HFF-Myc (cell line): Measurements from ENCODE around the gene FLYWCH1.
A peak's percentile ranks its signal among the peaks of the same experiment; 100 is the strongest.

Experiments
- DNase-seq: peaks from one replicate; pipeline ENCODE4 v3.0.0-alpha.2; 2011; ENCODE audit warnings: low read depth; ENCODE audit errors: extremely low read depth
- H3K4me3 ChIP-seq: replicated peaks from 2 replicates; pipeline ENCODE4 v1.5.1; 2011; ENCODE audit warnings: low read depth, mild to moderate bottlenecking, control low read depth, low read length
- TF ChIP-seq, protein P1 (sequence below): IDR thresholded peaks from 2 replicates; pipeline ENCODE4 v1.5.1; 2012; ENCODE audit warnings: mild to moderate bottlenecking, low read depth, low read length, control low read depth; ENCODE audit errors: missing control alignments

Gene FLYWCH1

DNA sequence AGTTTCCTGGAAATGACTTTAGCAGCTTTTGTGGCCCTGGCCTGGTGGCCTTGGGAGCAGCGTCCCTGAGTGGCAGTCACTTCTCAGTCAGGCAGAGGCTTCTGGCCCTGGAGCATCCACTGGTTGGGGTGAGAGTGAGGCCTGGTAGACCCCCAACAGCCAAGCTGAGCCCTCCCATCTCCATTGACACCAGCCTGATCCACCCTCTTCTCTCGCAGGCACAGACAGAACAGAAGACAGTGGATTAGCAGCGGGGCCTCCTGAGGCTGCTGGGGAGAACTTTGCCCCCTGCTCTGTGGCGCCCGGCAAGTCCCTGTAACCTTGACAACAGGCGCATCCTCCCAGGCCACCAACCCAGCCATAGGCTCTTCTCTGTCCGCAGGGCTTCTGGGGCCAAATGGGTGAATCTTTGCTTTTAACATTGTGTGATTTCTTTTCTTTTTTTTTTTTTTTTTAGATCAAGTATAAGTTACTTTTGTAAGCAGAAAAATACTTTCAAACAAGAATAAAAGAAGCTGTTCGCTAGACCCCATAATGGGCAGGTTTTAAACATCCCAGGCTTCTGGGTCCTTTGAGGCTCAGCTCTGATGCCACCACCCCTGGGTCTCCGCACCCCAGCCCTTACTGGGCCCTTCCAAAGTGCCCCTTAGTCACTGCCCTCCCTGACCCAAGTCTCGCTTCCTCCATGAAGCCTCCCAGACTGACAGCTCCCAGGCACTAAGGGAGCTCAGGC lies 12.7 kb upstream of the FLYWCH1 start:
- TF ChIP-seq, protein P1, sequence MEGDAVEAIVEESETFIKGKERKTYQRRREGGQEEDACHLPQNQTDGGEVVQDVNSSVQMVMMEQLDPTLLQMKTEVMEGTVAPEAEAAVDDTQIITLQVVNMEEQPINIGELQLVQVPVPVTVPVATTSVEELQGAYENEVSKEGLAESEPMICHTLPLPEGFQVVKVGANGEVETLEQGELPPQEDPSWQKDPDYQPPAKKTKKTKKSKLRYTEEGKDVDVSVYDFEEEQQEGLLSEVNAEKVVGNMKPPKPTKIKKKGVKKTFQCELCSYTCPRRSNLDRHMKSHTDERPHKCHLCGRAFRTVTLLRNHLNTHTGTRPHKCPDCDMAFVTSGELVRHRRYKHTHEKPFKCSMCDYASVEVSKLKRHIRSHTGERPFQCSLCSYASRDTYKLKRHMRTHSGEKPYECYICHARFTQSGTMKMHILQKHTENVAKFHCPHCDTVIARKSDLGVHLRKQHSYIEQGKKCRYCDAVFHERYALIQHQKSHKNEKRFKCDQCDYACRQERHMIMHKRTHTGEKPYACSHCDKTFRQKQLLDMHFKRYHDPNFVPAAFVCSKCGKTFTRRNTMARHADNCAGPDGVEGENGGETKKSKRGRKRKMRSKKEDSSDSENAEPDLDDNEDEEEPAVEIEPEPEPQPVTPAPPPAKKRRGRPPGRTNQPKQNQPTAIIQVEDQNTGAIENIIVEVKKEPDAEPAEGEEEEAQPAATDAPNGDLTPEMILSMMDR: no peak
- H3K4me3 ChIP-seq: no peak overlapping the region
- DNase-seq: no peak

DNA sequence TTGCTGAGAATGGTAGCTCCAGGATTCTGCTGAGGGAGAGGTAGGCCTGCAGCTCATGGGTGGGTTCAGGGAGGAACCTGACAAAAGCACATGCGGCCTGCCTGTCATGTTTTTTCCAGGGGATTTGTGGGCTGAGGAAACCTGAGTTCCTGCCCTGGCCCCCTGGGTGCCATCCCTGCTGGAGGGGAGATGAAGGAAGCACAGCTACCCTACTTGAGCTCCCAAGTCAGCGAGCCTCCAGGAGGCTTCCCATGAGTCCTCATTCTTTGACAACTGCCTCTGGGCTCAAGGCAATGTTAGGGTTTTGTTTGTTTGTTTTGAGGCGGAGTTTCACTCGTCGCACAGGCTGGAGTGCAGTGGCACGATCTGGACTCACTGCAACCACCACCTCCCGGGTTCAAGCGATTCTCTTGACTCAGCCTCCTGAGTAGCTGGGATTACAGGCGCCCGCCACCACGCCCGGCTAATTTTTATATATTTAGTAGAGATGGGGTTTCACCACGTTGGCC lies 12.1 kb upstream of the FLYWCH1 start:
- H3K4me3 ChIP-seq: no peak overlapping the region
- TF ChIP-seq, protein P1: no peak

DNA sequence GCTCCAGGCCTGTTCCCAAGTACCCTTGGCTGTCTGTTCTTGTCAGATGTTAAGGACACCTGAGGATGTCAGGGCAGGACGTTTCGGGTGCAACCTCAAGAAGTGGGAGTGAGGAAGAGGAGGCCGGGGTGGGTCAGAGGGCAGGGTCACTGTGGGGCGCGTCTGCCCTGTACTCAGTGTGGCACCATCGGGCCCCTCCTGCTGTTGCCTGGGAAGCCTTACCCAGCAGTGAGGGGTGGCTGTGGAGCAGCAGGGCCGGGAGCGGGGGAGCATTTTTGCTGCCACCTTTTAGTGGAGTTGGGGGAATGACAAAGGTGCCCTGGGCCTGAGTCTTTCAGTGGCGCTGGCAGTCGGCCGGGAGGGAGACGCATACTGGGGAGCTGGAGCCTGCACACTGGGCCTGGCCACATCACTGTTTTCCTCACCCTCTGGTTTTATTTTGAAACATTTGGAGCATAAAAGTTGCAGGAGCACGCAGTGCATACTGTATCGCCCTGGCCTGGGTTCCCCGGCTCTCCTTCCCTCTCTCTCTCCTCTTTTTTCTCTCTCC lies 11.1 kb upstream of the FLYWCH1 start:
- H3K4me3 ChIP-seq: no peak overlapping the region
- DNase-seq: no peak
- TF ChIP-seq, protein P1: no peak

More for the DNA sequence above, 12.1 kb upstream of the FLYWCH1 start:
- no peak for DNase-seq

DNA sequence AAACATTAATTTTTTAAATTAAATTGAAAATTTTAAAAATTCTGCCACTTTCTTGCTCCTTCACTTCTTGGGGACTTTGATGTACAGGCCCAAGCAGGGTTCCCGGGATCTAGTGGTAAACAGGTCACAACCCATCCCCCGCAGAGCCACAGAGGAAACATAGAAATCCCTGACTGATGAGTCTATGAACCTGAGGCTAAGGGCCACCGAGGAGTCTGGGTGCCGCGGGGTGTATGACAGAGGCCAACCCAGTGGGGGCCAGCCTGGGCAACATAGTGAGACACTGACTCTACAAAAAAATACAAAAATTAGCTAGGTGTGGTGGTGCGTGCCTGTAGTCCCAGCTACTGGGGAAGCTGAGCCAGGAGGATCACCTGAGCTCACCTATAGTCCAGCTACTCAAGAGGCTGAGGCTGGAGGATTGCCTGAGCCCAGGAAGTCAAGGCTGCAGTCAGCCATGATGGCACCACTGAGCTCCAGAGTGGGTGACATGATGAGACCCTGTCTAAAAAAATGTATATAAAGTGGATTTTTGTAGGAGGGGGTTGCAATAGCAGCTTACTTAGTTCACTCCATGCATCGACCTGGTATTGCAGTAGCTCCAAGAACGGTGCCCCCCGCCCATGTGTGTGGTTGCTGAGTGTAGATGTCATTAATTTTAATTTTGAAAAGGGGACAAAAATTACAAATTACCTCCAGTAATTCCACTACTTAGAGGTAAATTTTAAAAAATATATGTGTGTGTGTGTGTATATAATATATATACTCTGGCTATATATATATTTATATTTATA lies 9.2 kb upstream of the FLYWCH1 start:
- TF ChIP-seq, protein P1: no peak
- DNase-seq: no peak
- H3K4me3 ChIP-seq: no peak overlapping the region

DNA sequence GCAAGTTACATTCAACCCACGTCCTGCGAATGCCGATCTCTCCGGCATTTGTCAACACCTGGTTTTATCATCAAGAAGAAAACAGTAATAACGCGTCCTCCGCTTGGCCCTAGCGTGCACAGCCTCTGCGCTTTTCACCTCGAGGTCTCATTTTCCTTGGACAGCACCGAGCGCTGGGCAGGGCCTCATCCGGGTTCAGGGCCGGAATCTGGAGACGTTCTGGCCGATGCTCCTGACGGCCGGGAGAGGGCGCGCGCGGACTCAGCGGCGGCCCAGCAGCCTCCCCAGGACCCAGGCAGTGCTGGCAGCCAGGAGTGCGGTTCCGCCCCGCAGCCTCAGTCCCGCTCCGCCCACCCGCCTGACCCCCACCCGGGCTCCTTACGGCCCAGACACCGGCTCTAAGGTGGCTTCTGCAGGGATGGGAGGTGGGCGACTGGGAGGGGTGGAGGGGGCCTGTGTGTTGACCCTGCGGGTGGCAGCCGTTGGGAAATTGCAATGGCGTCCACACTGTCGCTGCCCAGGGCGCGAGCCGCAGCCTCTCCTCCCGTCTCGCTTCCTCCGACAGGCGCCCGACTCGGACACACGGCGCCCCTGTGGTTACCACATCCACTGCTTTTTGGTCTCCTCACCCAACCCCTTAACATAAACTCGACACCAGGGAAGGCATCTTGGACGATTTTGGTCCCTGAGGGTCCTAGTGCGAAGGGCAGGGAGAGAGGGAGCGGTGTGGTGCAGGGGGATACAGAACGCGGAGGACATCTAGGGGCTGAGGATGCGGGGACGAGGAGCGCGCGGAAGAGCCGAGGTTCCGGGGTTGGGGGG lies 7.4 kb upstream of the FLYWCH1 start:
- no peak for DNase-seq
- TF ChIP-seq, protein P1: peak; percentile 88
- H3K4me3 ChIP-seq: peak overlapping the region; percentile 82

DNA sequence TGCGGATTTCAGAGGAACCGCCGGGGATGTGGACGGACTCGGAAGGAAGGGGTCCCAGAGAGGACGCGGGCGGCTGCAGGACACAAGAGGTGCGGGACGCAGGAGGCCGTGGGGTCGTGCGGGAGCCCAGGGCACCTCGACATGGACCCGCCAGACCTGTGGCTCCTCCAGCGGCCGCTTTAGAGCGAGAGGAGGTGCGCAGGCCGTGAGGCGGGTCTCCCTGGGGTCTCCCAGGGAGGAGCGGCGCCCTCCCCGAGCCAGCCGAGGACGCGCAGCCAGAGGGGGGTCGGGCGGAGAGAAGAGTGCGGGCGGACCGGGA lies 6.8 kb upstream of the FLYWCH1 start:
- peak overlapping the region; percentile 82 for H3K4me3 ChIP-seq
- no peak for DNase-seq

More for the DNA sequence above, 6.8 kb upstream of the FLYWCH1 start:
- TF ChIP-seq, protein P1: no peak
